Testis (tissue), 2 donors: ENCODE results near the gene SLC26A6.

Experiments
- CTCF ChIP-seq, 3 experiments: fragments of 450-650 bp in 2 of 3; fragments of 200-600 bp in 1 of 3; sonication (generic) in 1 of 3; IDR thresholded peaks; one replicate each; pipeline ENCODE4 v1.5.1; 2016 to 2019; ENCODE audit warnings: antibody characterized with exemption in 3 of 3, mild to moderate bottlenecking in 2 of 3, moderate library complexity in 1 of 3
- POLR2A ChIP-seq: fragments of 450-650 bp; IDR thresholded peaks from one replicate; pipeline ENCODE4 v1.6.1; 2017; ENCODE audit warnings: antibody characterized with exemption, mild to moderate bottlenecking, moderate library complexity

- TF ChIP-seq POLR2A (no peak), CTCF (IDR thresholded peaks at IDR 0.05) (no peak)
These were observed 42.8 kb upstream of the SLC26A6 start for GRCh38 chr3:48678056-48678455.
